ENCODE results near the gene ZNF335.

Gene ZNF335

GRCh38 chr20:45948261-45948733, 23.7 kb downstream of the ZNF335 start:
- Histone ChIP-seq H3K9me3 (ENCODE audit: low read length) (no peaks in the 10 kb centered on the region), H3K9ac (ENCODE audit: low read length) (no peak overlapping the region), H3K36me3 (ENCODE audit: insufficient read depth, low read length) (peaks cover 98% of the 10 kb centered on the region), H3K4me3 (ENCODE audit: low read depth in 1 of 2, low read length in 2 of 2) (no peak overlapping the region), H3K4me1 (ENCODE audit: insufficient read depth, low read length) (no peaks in the 10 kb centered on the region), H3K27ac (ENCODE audit: low read depth, low read length) (no peak overlapping the region), H3K27me3 (ENCODE audit: control insufficient read depth in 1 of 2, insufficient read depth in 2 of 2, low read length in 2 of 2) (no peaks in the 10 kb centered on the region)

DNA sequence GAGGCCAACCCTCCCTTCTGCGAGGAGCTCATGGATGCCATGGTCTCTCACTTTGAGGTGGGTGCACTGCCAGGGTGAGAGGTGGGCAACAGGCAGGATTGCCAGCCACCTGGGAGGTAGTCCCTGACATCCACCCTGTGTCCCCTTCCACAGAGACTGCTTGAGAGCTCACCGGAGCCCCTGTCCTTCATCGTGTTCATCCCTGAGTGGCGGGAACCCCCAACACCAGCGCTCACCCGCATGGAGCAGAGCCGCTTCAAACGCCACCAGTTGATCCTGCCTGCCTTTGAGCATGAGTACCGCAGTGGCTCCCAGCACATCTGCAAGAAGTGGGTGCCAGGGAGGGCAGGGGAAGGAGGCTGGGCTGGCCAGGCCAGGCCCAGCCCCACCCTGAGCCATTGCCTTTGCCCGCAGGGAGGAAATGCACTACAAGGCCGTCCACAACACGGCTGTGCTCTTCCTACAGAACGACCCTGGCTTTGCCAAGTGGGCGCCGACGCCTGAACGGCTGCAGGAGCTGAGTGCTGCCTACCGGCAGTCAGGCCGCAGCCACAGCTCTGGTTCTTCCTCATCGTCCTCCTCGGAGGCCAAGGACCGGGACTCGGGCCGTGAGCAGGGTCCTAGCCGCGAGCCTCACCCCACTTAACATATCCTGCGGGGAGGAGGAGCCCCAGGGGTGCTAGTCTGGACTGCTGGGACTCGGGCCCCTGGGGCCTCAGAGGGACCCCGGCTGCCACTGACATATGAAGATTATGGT, 24.7 kb downstream of the ZNF335 start:
- Histone ChIP-seq H3K9ac (ENCODE audit: low read length) (no peak overlapping the region), H3K27ac (ENCODE audit: low read depth, low read length) (no peak overlapping the region)

DNA sequence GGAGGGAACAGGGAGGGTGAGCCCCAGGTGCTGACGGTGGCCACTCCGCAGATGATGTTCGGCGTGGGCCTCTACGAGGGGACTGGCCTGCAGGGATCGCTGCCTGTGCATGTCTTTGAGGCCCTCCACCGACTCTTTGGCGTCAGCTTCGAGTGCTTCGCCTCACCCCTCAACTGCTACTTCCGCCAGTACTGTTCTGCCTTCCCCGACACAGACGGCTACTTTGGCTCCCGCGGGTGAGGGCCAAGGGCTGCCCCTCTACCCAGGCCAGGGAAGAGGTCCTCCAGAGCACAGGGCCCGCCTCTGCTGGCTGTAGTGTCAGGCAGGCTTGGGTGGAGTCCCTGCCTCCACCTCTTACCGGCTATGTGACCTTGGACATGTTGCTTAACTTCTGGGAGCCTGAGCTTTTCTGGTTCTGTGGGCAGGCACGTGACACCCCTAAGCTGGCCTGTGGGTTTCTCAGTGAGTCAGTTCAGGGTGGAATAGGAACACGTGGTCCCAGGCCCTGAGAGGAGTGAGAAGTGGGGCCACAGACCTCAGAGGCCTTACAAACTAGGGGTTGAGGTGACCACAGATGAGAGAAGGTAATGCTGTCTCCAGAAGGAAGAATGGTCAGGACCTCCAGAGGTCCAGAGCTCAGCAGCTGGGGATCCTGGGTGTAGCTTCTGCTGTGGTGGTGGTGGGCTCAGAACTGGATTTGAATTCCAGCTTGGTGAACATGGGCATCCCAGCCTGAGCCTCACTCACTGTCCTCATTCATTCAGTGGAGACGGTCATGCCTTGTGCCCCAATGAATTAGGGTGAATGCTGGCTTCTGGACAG, 25.6 kb downstream of the ZNF335 start:
- H3K9me3 ChIP-seq (ENCODE audit: low read length), result no peaks in the 10 kb centered on the region
- no peaks in the 10 kb centered on the region for H3K27me3 ChIP-seq (ENCODE audit: control insufficient read depth in 1 of 2, insufficient read depth in 2 of 2, low read length in 2 of 2)
- H3K36me3 ChIP-seq (ENCODE audit: insufficient read depth, low read length), result peaks cover 89% of the 10 kb centered on the region
- no peak overlapping the region for H3K4me3 ChIP-seq (ENCODE audit: low read depth in 1 of 2, low read length in 2 of 2)
- H3K4me1 ChIP-seq (ENCODE audit: insufficient read depth, low read length), result no peaks in the 10 kb centered on the region
- H3K9ac ChIP-seq (ENCODE audit: low read length), result no peak overlapping the region
- H3K27ac ChIP-seq (ENCODE audit: low read depth, low read length), result peak overlapping the region; percentile 34

More for the DNA sequence above, 24.7 kb downstream of the ZNF335 start:
- Histone ChIP-seq H3K9me3 (ENCODE audit: low read length) (no peaks in the 10 kb centered on the region), H3K4me3 (ENCODE audit: low read depth in 1 of 2, low read length in 2 of 2) (no peak overlapping the region), H3K36me3 (ENCODE audit: insufficient read depth, low read length) (peaks cover 98% of the 10 kb centered on the region), H3K27me3 (ENCODE audit: control insufficient read depth in 1 of 2, insufficient read depth in 2 of 2, low read length in 2 of 2) (no peaks in the 10 kb centered on the region), H3K4me1 (ENCODE audit: insufficient read depth, low read length) (no peaks in the 10 kb centered on the region)

DNA sequence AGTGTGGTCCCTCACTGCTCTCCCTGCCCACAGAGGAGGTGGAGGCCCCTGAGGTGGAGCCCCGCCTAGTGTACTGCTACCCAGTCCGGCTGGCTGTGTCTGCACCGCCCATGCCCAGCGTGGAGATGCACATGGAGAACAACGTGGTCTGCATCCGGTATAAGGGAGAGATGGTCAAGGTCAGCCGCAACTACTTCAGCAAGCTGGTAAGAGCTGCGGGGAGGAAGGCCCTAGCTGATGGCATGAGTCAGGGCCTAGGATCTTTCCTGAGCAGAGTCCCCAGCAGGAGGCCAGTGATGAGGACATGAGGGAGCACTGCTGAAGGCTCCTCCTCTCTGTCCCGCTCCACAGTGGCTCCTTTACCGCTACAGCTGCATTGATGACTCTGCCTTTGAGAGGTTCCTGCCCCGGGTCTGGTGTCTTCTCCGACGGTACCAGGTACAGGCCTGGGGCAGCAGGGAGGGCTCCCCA, 26.3 kb downstream of the ZNF335 start:
- Histone ChIP-seq H3K4me1 (ENCODE audit: insufficient read depth, low read length) (no peaks in the 10 kb centered on the region), H3K9me3 (ENCODE audit: low read length) (no peaks in the 10 kb centered on the region), H3K27me3 (ENCODE audit: control insufficient read depth in 1 of 2, insufficient read depth in 2 of 2, low read length in 2 of 2) (no peaks in the 10 kb centered on the region), H3K27ac (ENCODE audit: low read depth, low read length) (no peak overlapping the region), H3K4me3 (ENCODE audit: low read depth in 1 of 2, low read length in 2 of 2) (no peak overlapping the region), H3K36me3 (ENCODE audit: insufficient read depth, low read length) (peaks cover 89% of the 10 kb centered on the region), H3K9ac (ENCODE audit: low read length) (no peak overlapping the region)

- H3K36me3 ChIP-seq (ENCODE audit: insufficient read depth, low read length), result peaks cover 89% of the 10 kb centered on the region
- H3K27me3 ChIP-seq (ENCODE audit: control insufficient read depth in 1 of 2, insufficient read depth in 2 of 2, low read length in 2 of 2), result no peaks in the 10 kb centered on the region
- no peaks in the 10 kb centered on the region for H3K4me1 ChIP-seq (ENCODE audit: insufficient read depth, low read length)
- H3K9me3 ChIP-seq (ENCODE audit: low read length), result no peaks in the 10 kb centered on the region
- H3K4me3 ChIP-seq (ENCODE audit: low read depth in 1 of 2, low read length in 2 of 2), result no peak overlapping the region
- no peak overlapping the region for H3K27ac ChIP-seq (ENCODE audit: low read depth, low read length)
- H3K9ac ChIP-seq (ENCODE audit: low read length), result no peak overlapping the region
Observed at GRCh38 chr20:45944965-45945677, 26.9 kb downstream of the ZNF335 start.

DNA sequence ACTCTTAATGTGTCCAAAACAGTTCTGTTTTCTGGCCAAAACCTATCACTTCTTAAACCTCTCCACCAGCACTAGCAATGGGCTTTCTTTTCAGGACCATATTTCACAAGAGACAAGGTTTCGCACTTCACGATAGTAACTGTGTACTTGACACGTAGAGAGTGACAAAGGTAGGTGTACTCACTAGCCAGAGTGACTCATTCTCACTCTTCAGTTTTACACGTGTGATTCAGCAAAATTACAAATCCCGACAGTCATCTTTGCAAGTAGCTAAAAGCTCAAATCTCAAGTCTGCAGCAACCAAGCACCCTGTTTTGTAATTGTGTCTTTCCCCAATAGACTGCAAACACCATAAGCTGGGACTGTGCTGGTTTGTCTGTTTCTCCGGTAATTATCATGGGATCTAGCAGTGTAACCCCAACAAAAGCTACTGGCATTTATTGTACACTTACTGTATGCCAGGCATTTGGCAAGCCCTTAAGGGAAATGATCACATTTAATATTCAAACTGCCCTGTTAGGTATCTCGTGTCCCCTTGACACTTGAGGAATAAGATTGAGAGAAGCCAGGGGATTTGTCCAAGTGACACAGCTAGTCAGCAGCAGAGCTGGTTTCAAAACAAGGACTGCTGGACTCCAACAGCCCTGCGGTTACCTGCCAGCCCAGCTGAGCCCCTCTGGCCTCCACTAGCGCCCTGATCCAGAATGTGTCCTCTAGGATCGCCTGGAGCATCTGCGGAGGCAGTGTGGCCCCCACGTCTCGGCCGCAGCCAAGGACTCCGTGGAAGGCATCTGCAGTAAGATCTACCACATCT, 27.6 kb downstream of the ZNF335 start:
- Histone ChIP-seq H3K27me3 (ENCODE audit: control insufficient read depth in 1 of 2, insufficient read depth in 2 of 2, low read length in 2 of 2) (no peaks in the 10 kb centered on the region), H3K4me3 (ENCODE audit: low read depth in 1 of 2, low read length in 2 of 2) (no peak overlapping the region), H3K27ac (ENCODE audit: low read depth, low read length) (no peak overlapping the region), H3K36me3 (ENCODE audit: insufficient read depth, low read length) (peaks cover 89% of the 10 kb centered on the region), H3K9ac (ENCODE audit: low read length) (no peak overlapping the region), H3K9me3 (ENCODE audit: low read length) (no peaks in the 10 kb centered on the region), H3K4me1 (ENCODE audit: insufficient read depth, low read length) (no peaks in the 10 kb centered on the region)

- no peaks in the 10 kb centered on the region for H3K9me3 ChIP-seq (ENCODE audit: low read length)
- H3K4me1 ChIP-seq (ENCODE audit: insufficient read depth, low read length), result no peaks in the 10 kb centered on the region
- H3K27ac ChIP-seq (ENCODE audit: low read depth, low read length), result no peak overlapping the region
- no peak overlapping the region for H3K9ac ChIP-seq (ENCODE audit: low read length)
- peaks cover 89% of the 10 kb centered on the region for H3K36me3 ChIP-seq (ENCODE audit: insufficient read depth, low read length)
- H3K27me3 ChIP-seq (ENCODE audit: control insufficient read depth in 1 of 2, insufficient read depth in 2 of 2, low read length in 2 of 2), result no peaks in the 10 kb centered on the region
- no peak overlapping the region for H3K4me3 ChIP-seq (ENCODE audit: low read depth in 1 of 2, low read length in 2 of 2)
Observed at GRCh38 chr20:45943613-45944012, 28.4 kb downstream of the ZNF335 start.

GRCh38 chr20:45940469-45940868, 31.5 kb downstream of the ZNF335 start:
- H3K9ac ChIP-seq (ENCODE audit: low read length), result no peak overlapping the region
- H3K9me3 ChIP-seq (ENCODE audit: low read length), result no peaks in the 10 kb centered on the region
- no peak overlapping the region for H3K27ac ChIP-seq (ENCODE audit: low read depth, low read length)
- H3K36me3 ChIP-seq (ENCODE audit: insufficient read depth, low read length), result peaks cover 76% of the 10 kb centered on the region
- no peak overlapping the region for H3K4me3 ChIP-seq (ENCODE audit: low read depth in 1 of 2, low read length in 2 of 2)
- no peaks in the 10 kb centered on the region for H3K27me3 ChIP-seq (ENCODE audit: control insufficient read depth in 1 of 2, insufficient read depth in 2 of 2, low read length in 2 of 2)
- H3K4me1 ChIP-seq (ENCODE audit: insufficient read depth, low read length), result no peaks in the 10 kb centered on the region

DNA sequence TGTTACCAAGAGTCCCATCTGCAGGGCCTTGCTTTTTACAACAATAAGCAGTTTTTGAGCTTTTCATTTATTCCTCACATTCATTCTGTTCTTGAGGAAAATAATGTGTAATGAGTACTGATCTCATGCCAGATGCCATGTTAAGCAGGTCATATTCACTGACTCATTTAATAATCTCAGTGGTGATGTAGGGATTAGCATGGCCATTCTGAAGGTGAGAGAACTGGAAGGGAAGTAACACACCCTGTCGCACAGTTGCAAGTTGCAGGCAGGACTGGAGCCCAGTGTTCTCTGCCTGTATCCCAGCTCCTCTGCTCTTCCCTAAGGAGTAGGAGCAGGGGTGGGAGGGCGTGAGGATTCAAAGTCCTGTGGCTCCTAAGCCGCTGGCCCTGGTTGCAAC, 31.9 kb downstream of the ZNF335 start:
- no peak overlapping the region for H3K9ac ChIP-seq (ENCODE audit: low read length)
- H3K4me3 ChIP-seq (ENCODE audit: low read depth in 1 of 2, low read length in 2 of 2), result no peak overlapping the region
- no peaks in the 10 kb centered on the region for H3K4me1 ChIP-seq (ENCODE audit: insufficient read depth, low read length)
- no peak overlapping the region for H3K27ac ChIP-seq (ENCODE audit: low read depth, low read length)
- H3K36me3 ChIP-seq (ENCODE audit: insufficient read depth, low read length), result peaks cover 72% of the 10 kb centered on the region
- H3K9me3 ChIP-seq (ENCODE audit: low read length), result no peaks in the 10 kb centered on the region
- no peaks in the 10 kb centered on the region for H3K27me3 ChIP-seq (ENCODE audit: control insufficient read depth in 1 of 2, insufficient read depth in 2 of 2, low read length in 2 of 2)

DNA sequence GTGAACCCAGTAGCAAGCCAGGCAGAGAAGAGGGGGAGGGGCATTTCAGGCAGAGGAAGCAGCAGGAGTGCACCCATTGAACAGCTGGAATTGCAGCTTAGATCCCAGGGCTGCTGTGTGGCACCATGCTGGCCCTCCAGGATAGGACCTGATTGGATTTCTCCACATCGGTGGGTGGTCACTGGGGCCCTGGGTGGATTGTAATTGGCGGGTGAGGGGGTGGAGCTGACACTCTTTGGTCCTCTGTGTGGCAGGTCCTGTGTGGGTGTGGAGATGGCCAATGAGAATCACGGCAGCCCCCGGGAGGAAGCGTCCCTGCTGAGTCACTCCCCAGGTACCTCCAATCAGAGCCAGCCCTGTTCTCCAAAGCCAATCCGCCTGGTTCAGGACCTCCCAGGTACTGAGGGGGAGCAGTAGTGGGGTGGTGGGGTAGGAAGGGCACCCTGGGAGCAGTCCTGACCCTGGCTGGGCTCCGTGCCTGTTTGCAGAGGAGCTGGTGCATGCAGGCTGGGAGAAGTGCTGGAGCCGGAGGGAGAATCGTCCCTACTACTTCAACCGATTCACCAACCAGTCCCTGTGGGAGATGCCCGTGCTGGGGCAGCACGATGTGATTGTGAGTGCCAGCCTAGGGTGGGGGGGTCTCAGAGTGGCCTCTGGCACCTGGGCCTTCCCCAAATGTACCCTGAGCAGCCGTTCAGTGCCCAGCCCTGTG, 33.1 kb downstream of the ZNF335 start:
- Histone ChIP-seq H3K9me3 (ENCODE audit: low read length) (no peaks in the 10 kb centered on the region), H3K27ac (ENCODE audit: low read depth, low read length) (no peak overlapping the region), H3K27me3 (ENCODE audit: control insufficient read depth in 1 of 2, insufficient read depth in 2 of 2, low read length in 2 of 2) (no peaks in the 10 kb centered on the region), H3K9ac (ENCODE audit: low read length) (no peak overlapping the region), H3K36me3 (ENCODE audit: insufficient read depth, low read length) (peaks cover 61% of the 10 kb centered on the region), H3K4me3 (ENCODE audit: low read depth in 1 of 2, low read length in 2 of 2) (no peak overlapping the region), H3K4me1 (ENCODE audit: insufficient read depth, low read length) (no peaks in the 10 kb centered on the region)

Data from muscle layer of colon (tissue), 2 donors.